Measurements from ENCODE around the gene WDR73. TPM values are rescaled to one million over a fixed set of nuclear protein-coding genes. Genes with fewer than 3 reads are reported as not detected.

Gene WDR73
- total and polyA plus RNA-seq, 10 of the 15 experiments (the other 5 are each of a cell fraction or from before 2014, with no cell fraction given), result 4.4 to 25.6 (median 16.3) TPM

DNA sequence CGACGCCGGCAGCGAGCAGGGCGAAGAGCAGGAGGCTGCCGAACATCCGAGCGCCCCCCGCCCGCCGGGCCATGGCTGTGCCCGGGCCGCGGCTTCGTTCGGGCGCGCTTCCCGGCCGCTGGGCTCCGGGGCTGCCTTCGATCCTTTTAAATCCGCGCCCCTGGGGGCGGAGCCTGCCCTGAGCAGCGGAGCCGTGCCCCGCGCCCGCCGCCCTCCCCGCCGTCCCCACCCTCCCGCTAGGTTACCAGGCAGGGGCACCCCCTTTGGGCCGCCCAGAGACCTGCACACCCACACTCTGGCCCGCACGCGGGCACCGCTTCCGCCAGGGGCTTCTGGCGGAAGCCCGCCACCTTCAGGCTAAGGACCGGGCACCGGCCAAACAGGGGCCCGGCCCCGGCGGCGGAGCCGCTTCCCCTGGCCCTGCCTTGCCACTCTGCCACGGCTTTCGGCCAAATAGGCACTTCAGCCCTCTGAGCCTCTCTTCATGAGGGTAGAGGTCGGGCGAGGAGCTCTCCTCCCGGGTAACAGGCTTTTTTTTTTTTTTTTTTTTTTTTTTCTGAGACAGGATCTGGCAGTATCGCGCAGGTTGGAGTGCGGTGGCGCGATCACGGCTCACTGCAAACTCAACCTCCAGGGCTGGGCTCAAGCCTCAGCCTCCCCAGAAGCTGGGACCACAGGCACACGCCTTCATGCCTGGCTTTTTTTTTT lies 4.2 kb upstream of the WDR73 start, which contains the start of gene NMB (continued):
- TF ChIP-seq FOXM1 (IDR thresholded peaks at IDR 0.05; ENCODE audit: low read depth, low read length), result no peak
- TF ChIP-seq POU2F2 (IDR thresholded peaks at IDR 0.05; ENCODE audit: borderline replicate concordance, low read depth, low read length), result 0 out of 3 replicates have a peak, but pooled peaks have one; percentile 2
- TF ChIP-seq IRF4 (IDR thresholded peaks at IDR 0.05; ENCODE audit: low read depth, low read length), result no peak
- peak; percentile 28; the same call in 1 of the 2 replicates for TF ChIP-seq BRCA1 (IDR thresholded peaks at IDR 0.05; ENCODE audit: low read depth, low read length)
- TF ChIP-seq EP300 (IDR thresholded peaks at IDR 0.05; ENCODE audit: borderline replicate concordance in 1 of 2, control insufficient read depth in 1 of 2, low read depth in 2 of 2, low read length in 2 of 2), result no peak
- no peak for TF ChIP-seq STAT3 (IDR thresholded peaks at IDR 0.05; ENCODE audit: low read depth, low read length)
- TF ChIP-seq ETV6 (conservative IDR thresholded peaks at IDR 0.05 in 1 of 2, IDR thresholded peaks at IDR 0.05 in 1 of 2; ENCODE audit: borderline replicate concordance in 1 of 2, low read depth in 1 of 2), result no peak
- TF ChIP-seq NFXL1 (IDR thresholded peaks at IDR 0.05; ENCODE audit: borderline replicate concordance), result no peak
- TF ChIP-seq, protein P1, sequence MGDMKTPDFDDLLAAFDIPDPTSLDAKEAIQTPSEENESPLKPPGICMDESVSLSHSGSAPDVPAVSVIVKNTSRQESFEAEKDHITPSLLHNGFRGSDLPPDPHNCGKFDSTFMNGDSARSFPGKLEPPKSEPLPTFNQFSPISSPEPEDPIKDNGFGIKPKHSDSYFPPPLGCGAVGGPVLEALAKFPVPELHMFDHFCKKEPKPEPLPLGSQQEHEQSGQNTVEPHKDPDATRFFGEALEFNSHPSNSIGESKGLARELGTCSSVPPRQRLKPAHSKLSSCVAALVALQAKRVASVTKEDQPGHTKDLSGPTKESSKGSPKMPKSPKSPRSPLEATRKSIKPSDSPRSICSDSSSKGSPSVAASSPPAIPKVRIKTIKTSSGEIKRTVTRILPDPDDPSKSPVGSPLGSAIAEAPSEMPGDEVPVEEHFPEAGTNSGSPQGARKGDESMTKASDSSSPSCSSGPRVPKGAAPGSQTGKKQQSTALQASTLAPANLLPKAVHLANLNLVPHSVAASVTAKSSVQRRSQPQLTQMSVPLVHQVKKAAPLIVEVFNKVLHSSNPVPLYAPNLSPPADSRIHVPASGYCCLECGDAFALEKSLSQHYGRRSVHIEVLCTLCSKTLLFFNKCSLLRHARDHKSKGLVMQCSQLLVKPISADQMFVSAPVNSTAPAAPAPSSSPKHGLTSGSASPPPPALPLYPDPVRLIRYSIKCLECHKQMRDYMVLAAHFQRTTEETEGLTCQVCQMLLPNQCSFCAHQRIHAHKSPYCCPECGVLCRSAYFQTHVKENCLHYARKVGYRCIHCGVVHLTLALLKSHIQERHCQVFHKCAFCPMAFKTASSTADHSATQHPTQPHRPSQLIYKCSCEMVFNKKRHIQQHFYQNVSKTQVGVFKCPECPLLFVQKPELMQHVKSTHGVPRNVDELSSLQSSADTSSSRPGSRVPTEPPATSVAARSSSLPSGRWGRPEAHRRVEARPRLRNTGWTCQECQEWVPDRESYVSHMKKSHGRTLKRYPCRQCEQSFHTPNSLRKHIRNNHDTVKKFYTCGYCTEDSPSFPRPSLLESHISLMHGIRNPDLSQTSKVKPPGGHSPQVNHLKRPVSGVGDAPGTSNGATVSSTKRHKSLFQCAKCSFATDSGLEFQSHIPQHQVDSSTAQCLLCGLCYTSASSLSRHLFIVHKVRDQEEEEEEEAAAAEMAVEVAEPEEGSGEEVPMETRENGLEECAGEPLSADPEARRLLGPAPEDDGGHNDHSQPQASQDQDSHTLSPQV (IDR thresholded peaks at IDR 0.05), result no peak
- no peak for TF ChIP-seq KLF5 (IDR thresholded peaks at IDR 0.05; ENCODE audit: partially characterized antibody)
- no peak for TF ChIP-seq NFYB (IDR thresholded peaks at IDR 0.05; ENCODE audit: insufficient read depth, low read depth, low read length)
- no peak for TF ChIP-seq EZH2 (IDR thresholded peaks at IDR 0.05; ENCODE audit: borderline replicate concordance, control insufficient read depth, low read depth, low read length)
- no peak for TF ChIP-seq FOS (IDR thresholded peaks at IDR 0.05; ENCODE audit: borderline replicate concordance, extremely low read depth, insufficient read length)
- TF ChIP-seq, protein P2, sequence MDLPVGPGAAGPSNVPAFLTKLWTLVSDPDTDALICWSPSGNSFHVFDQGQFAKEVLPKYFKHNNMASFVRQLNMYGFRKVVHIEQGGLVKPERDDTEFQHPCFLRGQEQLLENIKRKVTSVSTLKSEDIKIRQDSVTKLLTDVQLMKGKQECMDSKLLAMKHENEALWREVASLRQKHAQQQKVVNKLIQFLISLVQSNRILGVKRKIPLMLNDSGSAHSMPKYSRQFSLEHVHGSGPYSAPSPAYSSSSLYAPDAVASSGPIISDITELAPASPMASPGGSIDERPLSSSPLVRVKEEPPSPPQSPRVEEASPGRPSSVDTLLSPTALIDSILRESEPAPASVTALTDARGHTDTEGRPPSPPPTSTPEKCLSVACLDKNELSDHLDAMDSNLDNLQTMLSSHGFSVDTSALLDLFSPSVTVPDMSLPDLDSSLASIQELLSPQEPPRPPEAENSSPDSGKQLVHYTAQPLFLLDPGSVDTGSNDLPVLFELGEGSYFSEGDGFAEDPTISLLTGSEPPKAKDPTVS (IDR thresholded peaks at IDR 0.05; ENCODE audit: low read depth, low read length), result no peak
- no peak for TF ChIP-seq POLR2A (IDR thresholded peaks at IDR 0.05; ENCODE audit: low read depth, low read length)
- no peak for TF ChIP-seq TBL1XR1 (IDR thresholded peaks at IDR 0.05; ENCODE audit: low read depth, low read length)
- no peak for TF ChIP-seq RELA (IDR thresholded peaks at IDR 0.05; ENCODE audit: borderline replicate concordance, partially characterized antibody)
- TF ChIP-seq CBX5 (IDR thresholded peaks at IDR 0.05; ENCODE audit: low read depth), result no peak
- TF ChIP-seq JUND (IDR thresholded peaks at IDR 0.05; ENCODE audit: low read depth, low read length), result no peak
- 0 out of 2 replicates have a peak, but pooled peaks have one; percentile 33 for TF ChIP-seq NBN (IDR thresholded peaks at IDR 0.05)
- 0 out of 2 replicates have a peak, but pooled peaks have one; percentile 32 for TF ChIP-seq POLR2AphosphoS5 (IDR thresholded peaks at IDR 0.05; ENCODE audit: low read length)
- TF ChIP-seq HDAC6 (IDR thresholded peaks at IDR 0.05; ENCODE audit: unreplicated experiment), result no peak
- TF ChIP-seq ESRRA (IDR thresholded peaks at IDR 0.05; ENCODE audit: low read length), result no peak
- TF ChIP-seq ZZZ3 (IDR thresholded peaks at IDR 0.05; ENCODE audit: control insufficient read depth, insufficient read length, low read depth), result no peak
- TF ChIP-seq PML (IDR thresholded peaks at IDR 0.05; ENCODE audit: low read length), result no peak; the same call in 1 of the 2 replicates
- TF ChIP-seq MYC (IDR thresholded peaks at IDR 0.05; ENCODE audit: insufficient read depth, insufficient read length, insufficient replicate concordance, low read length, severe bottlenecking), result no peak
